GM12891 (cell line): ENCODE data around the gene DDAH2.

Experiments
- PAX5 ChIP-seq: IDR thresholded peaks from 2 replicates; pipeline ENCODE4 v1.6.1; 2011; ENCODE audit warnings: low read length, moderate library complexity, mild to moderate bottlenecking; ENCODE audit not compliant: insufficient read depth, severe bottlenecking
- POLR2A ChIP-seq: IDR thresholded peaks from 2 replicates; pipeline ENCODE4 v1.6.1; 2011; ENCODE audit warnings: low read depth, low read length, control low read depth
- POLR2AphosphoS5 ChIP-seq: IDR thresholded peaks from 2 replicates; pipeline ENCODE4 v1.6.1; 2011; ENCODE audit warnings: low read depth, low read length, control low read depth
- POU2F2 ChIP-seq: IDR thresholded peaks from 2 replicates; pipeline ENCODE4 v1.6.1; 2011; ENCODE audit warnings: low read depth, mild to moderate bottlenecking, control low read depth, low read length, moderate library complexity
- SPI1 ChIP-seq: IDR thresholded peaks from 2 replicates; pipeline ENCODE4 v1.6.1; 2011; ENCODE audit warnings: low read depth, low read length, control low read depth
- TAF1 ChIP-seq: IDR thresholded peaks from 2 replicates; pipeline ENCODE4 v1.6.1; 2011; ENCODE audit warnings: low read depth, low read length, control low read depth

GRCh38 chr6:31697555-31697954 is 31.5 kb downstream of the DDAH2 start:
- TF ChIP-seq POLR2A: no peak
- TF ChIP-seq TAF1: no peak
- no peak for TF ChIP-seq POU2F2
- TF ChIP-seq POLR2AphosphoS5: no peak
- TF ChIP-seq SPI1: no peak
- TF ChIP-seq PAX5: no peak
